Epithelial cell of esophagus (primary cell): ENCODE measurements around the gene RAD51B.

Experiments
- DNase-seq: peaks from one replicate; pipeline ENCODE4 v3.0.0; 2010; ENCODE audit warnings: low read depth
- H3K4me3 ChIP-seq: 2 replicates; pipeline ENCODE4 v1.5.1; 2011; ENCODE audit warnings: mild to moderate bottlenecking, low read length, control low read depth
- TF ChIP-seq, protein P1 (sequence below): IDR thresholded peaks from 2 replicates; pipeline ENCODE4 v1.5.1; 2011; ENCODE audit warnings: low read depth, mild to moderate bottlenecking, low read length, control low read depth, inconsistent platforms; ENCODE audit not compliant: insufficient read depth; ENCODE audit errors: missing control alignments

Gene RAD51B

GRCh38 chr14:67785270-67786109, 34.1 kb upstream of the RAD51B start:
- H3K4me3 ChIP-seq = no peak overlapping the region

GRCh38 chr14:67787673-67788072, 31.9 kb upstream of the RAD51B start:
- TF ChIP-seq, protein P1, sequence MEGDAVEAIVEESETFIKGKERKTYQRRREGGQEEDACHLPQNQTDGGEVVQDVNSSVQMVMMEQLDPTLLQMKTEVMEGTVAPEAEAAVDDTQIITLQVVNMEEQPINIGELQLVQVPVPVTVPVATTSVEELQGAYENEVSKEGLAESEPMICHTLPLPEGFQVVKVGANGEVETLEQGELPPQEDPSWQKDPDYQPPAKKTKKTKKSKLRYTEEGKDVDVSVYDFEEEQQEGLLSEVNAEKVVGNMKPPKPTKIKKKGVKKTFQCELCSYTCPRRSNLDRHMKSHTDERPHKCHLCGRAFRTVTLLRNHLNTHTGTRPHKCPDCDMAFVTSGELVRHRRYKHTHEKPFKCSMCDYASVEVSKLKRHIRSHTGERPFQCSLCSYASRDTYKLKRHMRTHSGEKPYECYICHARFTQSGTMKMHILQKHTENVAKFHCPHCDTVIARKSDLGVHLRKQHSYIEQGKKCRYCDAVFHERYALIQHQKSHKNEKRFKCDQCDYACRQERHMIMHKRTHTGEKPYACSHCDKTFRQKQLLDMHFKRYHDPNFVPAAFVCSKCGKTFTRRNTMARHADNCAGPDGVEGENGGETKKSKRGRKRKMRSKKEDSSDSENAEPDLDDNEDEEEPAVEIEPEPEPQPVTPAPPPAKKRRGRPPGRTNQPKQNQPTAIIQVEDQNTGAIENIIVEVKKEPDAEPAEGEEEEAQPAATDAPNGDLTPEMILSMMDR = no peak
- no peak for DNase-seq
- no peak overlapping the region for H3K4me3 ChIP-seq

More at GRCh38 chr14:67785270-67786109, 34.1 kb upstream of the RAD51B start:
- TF ChIP-seq, protein P1 = no peak
- DNase-seq = no peak

DNA sequence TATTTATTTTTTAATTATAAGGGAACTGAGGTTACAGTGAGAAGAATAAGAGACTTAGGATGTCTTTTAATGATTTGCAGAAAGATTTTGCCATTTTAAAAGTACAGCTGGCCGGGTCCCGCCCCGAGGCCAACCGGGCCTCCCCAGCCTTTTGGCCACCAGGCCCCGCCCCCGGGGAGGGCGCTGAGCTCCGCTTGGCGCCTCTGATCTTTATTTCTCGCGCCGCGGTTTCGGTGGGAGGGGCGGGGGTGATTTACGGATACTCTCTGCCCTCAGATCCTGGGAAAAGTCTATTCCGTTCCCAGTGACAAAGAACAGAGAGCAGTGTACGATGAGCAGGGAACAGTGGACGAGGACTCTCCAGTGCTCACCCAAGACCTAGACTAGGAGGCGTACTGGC, 20.8 kb upstream of the RAD51B start:
- no peak for DNase-seq
- H3K4me3 ChIP-seq = no peak overlapping the region
- TF ChIP-seq, protein P1 = no peak

GRCh38 chr14:67800743-67801142, 18.8 kb upstream of the RAD51B start:
- TF ChIP-seq, protein P1 = no peak
- no peak for DNase-seq
- no peak overlapping the region for H3K4me3 ChIP-seq

GRCh38 chr14:67806246-67806645, 13.3 kb upstream of the RAD51B start:
- no peak overlapping the region for H3K4me3 ChIP-seq
- DNase-seq = no peak
- TF ChIP-seq, protein P1 = no peak

DNA sequence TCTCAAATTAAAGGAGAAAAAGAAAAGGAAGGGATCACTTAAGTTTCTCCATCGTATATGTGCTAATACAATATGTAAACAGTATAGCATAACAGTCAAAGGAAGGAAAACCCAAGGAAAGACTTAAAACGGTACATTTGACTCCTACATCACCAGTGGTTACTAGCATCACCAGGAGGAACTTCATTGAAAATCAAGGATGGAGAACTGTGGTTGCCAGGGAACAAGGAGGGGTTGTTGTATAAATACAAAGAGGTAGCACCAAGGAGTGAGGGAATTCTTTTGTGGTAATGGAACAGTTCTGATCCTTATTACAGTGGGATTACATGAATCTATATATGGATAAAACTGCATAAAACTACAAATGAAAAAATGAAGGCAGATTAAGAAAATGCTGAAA, 4.8 kb upstream of the RAD51B start:
- no peak for DNase-seq
- TF ChIP-seq, protein P1 = no peak
- no peak overlapping the region for H3K4me3 ChIP-seq
